GM12878 (cell line): ENCODE data around the gene DXO. TPM values are rescaled to one million over a fixed set of nuclear protein-coding genes. Genes with fewer than 3 reads are reported as not detected.
A peak's percentile ranks its signal among the peaks of the same experiment; 100 is the strongest.
"Not testable (repeated sequence)": the region's sequence is repeated elsewhere in the genome, so short reads cannot be mapped to it uniquely, and the experiment has no call there.

Experiments
- ATAC-seq: fragments of 200-7000 bp; cut with Tn5 transposase; 3 replicates; pipeline ENCODE4 v1.9.1; 2020; ENCODE audit warnings: mild to moderate bottlenecking, moderate library complexity
- BruUV-seq: library from RNA; stranded (reverse); fragments of 400-500 nt; replicated peaks from 2 replicates; lab custom pipeline; 2021; lab: Mats Ljungman, UMichigan
- CTCF ChIA-PET: fragments of 300-600 bp; sonication (Branson Sonifier 250); formaldehyde crosslinking; extraction: SDS; loops from one replicate; lab custom pipeline; 2021; ENCODE audit warnings: inconsistent platforms; lab: Yijun Ruan, JAX
- POLR2A ChIA-PET: fragments of 350-600 bp; formaldehyde crosslinking; extraction: SDS; loops from one replicate; lab custom pipeline; 2021; ENCODE audit warnings: inconsistent platforms; lab: Charles Lee
- RAD21 ChIA-PET: fragments of 300-600 bp; sonication (Branson Sonifier 250); formaldehyde crosslinking; loops from one replicate; lab custom pipeline; 2023; ENCODE audit warnings: antibody characterized with exemption; ENCODE audit not compliant: unreplicated experiment; lab: Charles Lee
- SMC1A ChIA-PET: fragments of 300-600 bp; sonication (Branson Sonifier 250); formaldehyde crosslinking; loops from one replicate; lab custom pipeline; 2023; ENCODE audit not compliant: unreplicated experiment, uncharacterized antibody; lab: Charles Lee
- DNase-seq: peaks from one replicate; pipeline ENCODE4 v3.0.0-alpha.2; 2011; ENCODE audit warnings: low read depth, low spot score
- FAIRE-seq: peaks from 3 replicates; lab custom pipeline; 2011; peaks lifted over from hg19 to GRCh38; lab: Jason Lieb, UNC
- H2AFZ ChIP-seq: 2 replicates; pipeline ENCODE4 v1.6.0; 2011; ENCODE audit warnings: low read depth, low read length, control low read depth; ENCODE audit not compliant: control insufficient read depth
- H3K27ac ChIP-seq: 2 replicates; pipeline ENCODE4 v1.5.1; 2011; ENCODE audit warnings: control low read depth; ENCODE audit not compliant: control insufficient read depth, insufficient read depth
- H3K27me3 ChIP-seq, 2 experiments: replicated peaks in 1 of 2; 2 replicates each; pipeline versions ENCODE4 v1.6.0 to v1.6.1; 2011; ENCODE audit warnings: low read length in 1 of 2; ENCODE audit not compliant: control insufficient read depth in 2 of 2, insufficient read depth in 2 of 2
- H3K36me3 ChIP-seq, 2 experiments: 2 replicates each; pipeline ENCODE4 v1.5.1; 2011; ENCODE audit warnings: low read length in 1 of 2; ENCODE audit not compliant: control insufficient read depth in 2 of 2, insufficient read depth in 2 of 2
- H3K4me1 ChIP-seq: 2 replicates; pipeline ENCODE4 v1.6.1; 2011; ENCODE audit warnings: mild to moderate bottlenecking, low read length, moderate library complexity, mixed read lengths; ENCODE audit not compliant: control insufficient read depth, insufficient read depth
- H3K4me2 ChIP-seq: 2 replicates; pipeline ENCODE4 v1.6.0; 2011; ENCODE audit warnings: control low read depth; ENCODE audit not compliant: control insufficient read depth, insufficient read depth
- H3K4me3 ChIP-seq: fragments of 200-600 bp; sonication (generic); 2 replicates; pipeline ENCODE4 v1.5.1; 2016
- H3K79me2 ChIP-seq: 2 replicates; pipeline ENCODE4 v1.6.0; 2011; ENCODE audit warnings: low read length; ENCODE audit not compliant: control insufficient read depth, insufficient read depth
- H3K9ac ChIP-seq: 2 replicates; pipeline ENCODE4 v1.8.0; 2011; ENCODE audit warnings: low read length, control low read depth, mixed read lengths; ENCODE audit not compliant: control insufficient read depth, insufficient read depth
- H3K9me3 ChIP-seq: replicated peaks from 3 replicates; pipeline ENCODE4 v1.5.1; 2011; ENCODE audit warnings: mild to moderate bottlenecking, low read length; ENCODE audit not compliant: control insufficient read depth, insufficient read depth
- H4K20me1 ChIP-seq: 2 replicates; pipeline ENCODE4 v1.6.0; 2011; ENCODE audit not compliant: control insufficient read depth, insufficient read depth
- WGBS: methylation state at CpG from one replicate; pipeline ENCODE4 v1.1.6; 2016; ENCODE audit warnings: low lambda C conversion rate; ENCODE audit not compliant: insufficient replicate concordance, insufficient coverage; ENCODE audit errors: missing lambda C conversion rate; 5-methylcytosine and 5-hydroxymethylcytosine counted together
- in situ Hi-C: fragments of 300-500 bp; cut with MboI; formaldehyde crosslinking; loops from 9 replicates; pipeline ENCODE4 v1.14.3; 2018; ENCODE audit warnings: mixed read lengths
- intact Hi-C: fragments of 100-400 bp; cut with micrococcal nuclease; formaldehyde crosslinking; loops from one replicate; pipeline ENCODE4 v1.14.2; 2022; ENCODE audit not compliant: unreplicated experiment
- polyA plus RNA-seq, 11 experiments: library from polyadenylated mRNA; depleted of rRNA in 4 of 11; unstranded in 6 of 11; stranded (reverse) in 5 of 11; fragments of >200 nt; fragmentation: Nextera tagmentation in 4 of 11; fragmentation: Illumina TruSeq in 1 of 11; extraction: Ambion mirVana in 4 of 11; extraction: Trizol in 1 of 11; gene quantifications; 1 replicate in 1 of 11; 2 replicates in 10 of 11; pipeline versions ENCODE4 v1.2.1 to v1.2.3, GENCODE V29; 2011 to 2016; ENCODE audit warnings: inconsistent platforms in 2 of 11, missing spikeins in 2 of 11, low read depth in 1 of 11
- total RNA-seq, 4 experiments: library from RNA; depleted of rRNA in 3 of 4; stranded (reverse); fragments of >200 nt in 3 of 4; fragmentation: Illumina TruSeq in 1 of 4; extraction: Trizol in 1 of 4; gene quantifications; 2 replicates each; pipeline versions ENCODE4 v1.2.1 to v1.2.3, GENCODE V29; 2013 to 2021

Gene DXO
- total and polyA plus RNA-seq, 10 of the 15 experiments (the other 5 are each of a cell fraction or from before 2014, with no cell fraction given), result 4.5 to 21.4 (median 16.3) TPM

DNA sequence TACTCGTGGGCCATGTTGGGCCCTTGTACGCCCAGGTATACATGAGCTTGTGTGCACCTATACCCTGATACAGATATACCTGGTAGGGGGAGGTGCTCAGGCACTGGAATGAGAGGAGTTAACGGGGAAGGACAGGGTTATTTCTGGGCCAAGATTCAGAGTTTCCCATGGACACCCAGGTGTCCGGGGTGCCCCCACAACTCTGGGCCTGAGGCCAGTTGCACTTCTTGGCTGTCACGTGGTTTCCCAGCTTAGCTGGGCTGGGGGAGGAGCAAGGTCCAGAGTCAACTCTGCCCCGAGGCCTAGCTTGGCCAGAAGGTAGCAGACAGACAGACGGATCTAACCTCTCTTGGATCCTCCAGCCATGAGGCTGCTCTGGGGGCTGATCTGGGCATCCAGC is 9.8 kb upstream of the DXO start, which contains the start of gene C4A:
Gene C4A (plus strand): TSS at position 314 of the 400 bp plus-strand sequence. CDS start 51 bp downstream, at position 365.
- H3K9me3 ChIP-seq, H3K27ac ChIP-seq, in situ Hi-C loops, H3K79me2 ChIP-seq, SMC1A ChIA-PET, H3K4me2 ChIP-seq, H3K4me3 ChIP-seq, ATAC-seq, H4K20me1 ChIP-seq, H2AFZ ChIP-seq, H3K4me1 ChIP-seq, H3K36me3 ChIP-seq, CTCF ChIA-PET, FAIRE-seq, intact Hi-C loops, POLR2A ChIA-PET, H3K9ac ChIP-seq, H3K27me3 ChIP-seq, DNase-seq, RAD21 ChIA-PET, BruUV-seq: not testable (repeated sequence)
- no CpG with 5 or more reads among the region's 7 CpGs for WGBS

DNA sequence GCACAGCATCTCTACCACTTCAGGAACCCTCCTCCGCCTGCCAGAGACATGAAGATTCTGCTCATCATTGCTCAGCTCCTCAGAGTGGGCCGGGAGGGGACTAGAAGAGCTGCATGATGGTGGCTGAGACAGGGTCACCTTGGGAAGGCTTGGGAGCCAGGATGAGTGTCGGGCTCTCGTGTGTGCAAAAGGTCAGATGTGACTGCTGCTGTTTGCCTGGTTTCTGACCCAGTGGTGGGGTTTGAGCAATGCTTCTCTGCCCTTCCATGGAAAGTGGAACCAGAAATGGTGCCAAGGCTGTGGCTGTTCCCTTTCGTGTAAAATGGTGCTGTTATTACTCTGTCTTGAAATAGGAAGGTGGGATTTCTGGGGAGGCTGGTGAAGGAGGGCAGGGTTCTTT is 9.1 kb upstream of the DXO start:
- peak; percentile 68 for FAIRE-seq
- RAD21 ChIA-PET, H3K9me3 ChIP-seq, H3K4me2 ChIP-seq, intact Hi-C loops, H3K4me1 ChIP-seq, in situ Hi-C loops, H3K4me3 ChIP-seq, H3K79me2 ChIP-seq, H4K20me1 ChIP-seq, H3K9ac ChIP-seq, POLR2A ChIA-PET, CTCF ChIA-PET, SMC1A ChIA-PET, ATAC-seq, H2AFZ ChIP-seq, H3K27ac ChIP-seq, BruUV-seq, H3K27me3 ChIP-seq, H3K36me3 ChIP-seq, DNase-seq: not testable (repeated sequence)
- no CpG with 5 or more reads among the region's 5 CpGs for WGBS

DNA sequence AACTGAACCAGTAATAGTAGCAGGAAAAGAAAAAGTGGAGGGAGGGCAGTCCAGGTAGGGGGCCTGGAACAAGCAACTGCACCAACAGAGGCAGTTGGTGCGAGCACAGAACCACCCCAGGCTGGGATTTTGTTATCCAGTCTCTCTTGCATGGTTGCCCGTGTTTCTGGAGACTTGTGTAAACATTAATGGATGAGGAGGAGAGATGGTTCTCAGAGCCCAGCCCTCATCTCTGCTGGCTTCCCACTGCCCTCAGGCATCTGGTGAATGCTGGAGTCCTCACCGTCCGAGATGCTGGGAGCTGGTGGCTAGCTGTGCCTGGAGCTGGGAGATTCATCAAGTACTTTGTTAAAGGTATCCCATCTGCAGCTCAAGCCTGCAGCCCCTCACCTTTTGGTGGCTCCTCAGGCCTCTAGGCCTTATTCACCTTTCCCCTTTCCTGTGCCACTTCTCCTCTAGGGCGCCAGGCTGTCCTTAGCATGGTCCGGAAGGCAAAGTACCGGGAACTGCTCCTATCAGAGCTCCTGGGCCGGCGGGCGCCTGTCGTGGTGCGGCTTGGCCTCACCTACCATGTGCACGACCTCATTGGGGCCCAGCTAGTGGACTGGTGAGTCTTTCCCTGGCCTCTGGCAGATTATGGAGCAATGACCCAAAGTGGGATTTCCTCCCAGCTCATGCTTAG is 8.4 kb upstream of the DXO start:
- CTCF ChIA-PET, H3K9ac ChIP-seq, H3K27me3 ChIP-seq, DNase-seq, H3K36me3 ChIP-seq, ATAC-seq, SMC1A ChIA-PET, RAD21 ChIA-PET, H4K20me1 ChIP-seq, POLR2A ChIA-PET, in situ Hi-C loops, H3K27ac ChIP-seq, H3K4me3 ChIP-seq, H3K79me2 ChIP-seq, intact Hi-C loops, H3K4me2 ChIP-seq, H3K9me3 ChIP-seq, BruUV-seq, H3K4me1 ChIP-seq, FAIRE-seq, H2AFZ ChIP-seq: not testable (repeated sequence)
- WGBS, result 96% methylated on average over 12 of the region's 13 CpGs
